22Rv1 (cell line): ENCODE measurements around the gene PARP8.
"Not testable (repeated sequence)": the region's sequence is repeated elsewhere in the genome, so short reads cannot be mapped to it uniquely, and the experiment has no call there.

ENCODE experiments used
- H3K27ac ChIP-seq: fragments of 450-650 bp; 2 replicates; pipeline ENCODE4 v1.5.1; 2017
- CTCF ChIP-seq: fragments of 450-650 bp; IDR thresholded peaks from 2 replicates; pipeline ENCODE4 v1.5.1; 2017; ENCODE audit warnings: mild to moderate bottlenecking
- ZFX ChIP-seq: fragments of 450-650 bp; IDR thresholded peaks from 2 replicates; pipeline ENCODE4 v1.6.1; 2017; ENCODE audit warnings: antibody characterized with exemption, borderline replicate concordance

The PARP8 gene

GRCh38 chr5:50691399-50692016 is 25.1 kb downstream of the PARP8 start:
- H3K27ac ChIP-seq: no peak overlapping the region
- no peak for TF ChIP-seq CTCF
- TF ChIP-seq ZFX: no peak

- TF ChIP-seq ZFX (no peak), CTCF (no peak)
- H3K27ac ChIP-seq: no peak overlapping the region
Measured at GRCh38 chr5:50694027-50694590, 27.7 kb downstream of the PARP8 start.

- H3K27ac ChIP-seq: not testable (repeated sequence)
Measured at GRCh38 chr5:50694626-50695025, 28.2 kb downstream of the PARP8 start.

- TF ChIP-seq CTCF: no peak
- no peak for TF ChIP-seq ZFX
- H3K27ac ChIP-seq: no peak overlapping the region
Measured at GRCh38 chr5:50697739-50698138, 31.3 kb downstream of the PARP8 start.

- H3K27ac ChIP-seq: no peak overlapping the region
- TF ChIP-seq CTCF: no peak
- TF ChIP-seq ZFX: no peak
Measured at GRCh38 chr5:50699737-50700136, 33.3 kb downstream of the PARP8 start.

- no peak overlapping the region for H3K27ac ChIP-seq
- no peak for TF ChIP-seq ZFX
- no peak for TF ChIP-seq CTCF
Measured at GRCh38 chr5:50700706-50701105, 34.3 kb downstream of the PARP8 start.

GRCh38 chr5:50702615-50703366 is 36.4 kb downstream of the PARP8 start:
- no peak for TF ChIP-seq CTCF
- no peak for TF ChIP-seq ZFX
- no peak overlapping the region for H3K27ac ChIP-seq

GRCh38 chr5:50703367-50703666 is 36.9 kb downstream of the PARP8 start:
- TF ChIP-seq CTCF (no peak), ZFX (no peak)
- no peak overlapping the region for H3K27ac ChIP-seq
